Right lobe of liver (tissue), 6 donors: Measurements from ENCODE around the gene PDE6G. TPM values are rescaled to one million over a fixed set of nuclear protein-coding genes. Genes with fewer than 3 reads are reported as not detected.

ENCODE experiments used
- ATAC-seq, 4 donors: fragments of 200-7000 bp; cut with Tn5 transposase; one replicate each; pipeline ENCODE4 v1.9.1; 2020; ENCODE audit warnings: mild to moderate bottlenecking in 4 of 4, moderate library complexity in 4 of 4
- DNase-seq, 3 donors: peaks; one replicate each; pipeline ENCODE4 v3.0.0-alpha.2; 2020
- H3K27ac ChIP-seq, 3 donors: fragments of 200-600 bp; one replicate each; pipeline ENCODE4 v1.8.0; 2022
- H3K27me3 ChIP-seq, 2 donors: fragments of 200-600 bp; one replicate each; pipeline ENCODE4 v1.8.0; 2022
- H3K36me3 ChIP-seq, 4 donors: fragments of 200-600 bp; sonication (generic) in 1 of 4; one replicate each; pipeline versions ENCODE4 v1.5.1 to v1.8.0; 2017 to 2022; ENCODE audit warnings: control low read depth in 1 of 4
- H3K4me1 ChIP-seq, 4 donors: fragments of 200-600 bp; sonication (generic) in 1 of 4; one replicate each; pipeline versions ENCODE4 v1.5.1 to v1.8.0; 2017 to 2022; ENCODE audit warnings: control low read depth in 1 of 4
- H3K4me3 ChIP-seq, 3 donors: fragments of 200-600 bp; one replicate each; pipeline ENCODE4 v1.8.0; 2022
- H3K9me3 ChIP-seq, 4 donors: fragments of 200-600 bp; sonication (generic) in 1 of 4; one replicate each; pipeline versions ENCODE4 v1.5.1 to v1.8.0; 2017 to 2022; ENCODE audit warnings: control low read depth in 1 of 4
- POLR2A ChIP-seq: fragments of 450-650 bp; IDR thresholded peaks from one replicate; pipeline ENCODE4 v1.6.1; 2017; ENCODE audit warnings: antibody characterized with exemption, mild to moderate bottlenecking
- WGBS: methylation state at CpG from one replicate; pipeline ENCODE4 v1.1.6; 2018; ENCODE audit warnings: low coverage, low lambda C conversion rate; ENCODE audit not compliant: insufficient coverage; ENCODE audit errors: missing lambda C conversion rate; 5-methylcytosine and 5-hydroxymethylcytosine counted together
- intact Hi-C, 2 donors: fragments of 100-400 bp; cut with DNase I; formaldehyde crosslinking; loops; one replicate each; pipeline versions ENCODE4 v1.11.2 to v1.14.1; 2022
- long read RNA-seq: library from polyadenylated mRNA; unstranded; transcript quantifications from one replicate; pipeline ENCODE4 v2.0.0, GENCODE V29; 2019
- total RNA-seq, 6 experiments: library from RNA; depleted of rRNA in 2 of 6; stranded (reverse); fragments of >200 nt in 2 of 6; fragmentation: NEBNext Ultra II Directional in 3 of 6; extraction: Animal tissue kit (Norgen Biotek cat#: 25700) in 3 of 6; gene quantifications; one replicate each; pipeline versions ENCODE4 v1.1.0 to v1.2.4, GENCODE V29; 2016 to 2023
- TF ChIP-seq, protein P1 (sequence below), 4 donors: fragments of 200-600 bp in 3 of 4; fragments of 450-650 bp in 1 of 4; IDR thresholded peaks; one replicate each; pipeline versions ENCODE4 v1.5.1 to v1.8.0; 2016 to 2022; ENCODE audit warnings: antibody characterized with exemption in 4 of 4, mild to moderate bottlenecking in 2 of 4
- donor health status: DM: no; HTN: yes; CAD: no.
- donor health status: DM: no; HTN: no; CAD: no.
- donor health status: DM: no; HTN: no; CAD: no.
- donor health status: DM: no; HTN: yes; CAD: no.
- donor health status: DM: no; HTN: yes; CAD: no.

PDE6G gene
- under 1 TPM in 4 of 6 experiments, not detected in 2; 0.40 to 0.93 (median 0.68) TPM for total RNA-seq
- long read RNA-seq: 0 reads

DNA sequence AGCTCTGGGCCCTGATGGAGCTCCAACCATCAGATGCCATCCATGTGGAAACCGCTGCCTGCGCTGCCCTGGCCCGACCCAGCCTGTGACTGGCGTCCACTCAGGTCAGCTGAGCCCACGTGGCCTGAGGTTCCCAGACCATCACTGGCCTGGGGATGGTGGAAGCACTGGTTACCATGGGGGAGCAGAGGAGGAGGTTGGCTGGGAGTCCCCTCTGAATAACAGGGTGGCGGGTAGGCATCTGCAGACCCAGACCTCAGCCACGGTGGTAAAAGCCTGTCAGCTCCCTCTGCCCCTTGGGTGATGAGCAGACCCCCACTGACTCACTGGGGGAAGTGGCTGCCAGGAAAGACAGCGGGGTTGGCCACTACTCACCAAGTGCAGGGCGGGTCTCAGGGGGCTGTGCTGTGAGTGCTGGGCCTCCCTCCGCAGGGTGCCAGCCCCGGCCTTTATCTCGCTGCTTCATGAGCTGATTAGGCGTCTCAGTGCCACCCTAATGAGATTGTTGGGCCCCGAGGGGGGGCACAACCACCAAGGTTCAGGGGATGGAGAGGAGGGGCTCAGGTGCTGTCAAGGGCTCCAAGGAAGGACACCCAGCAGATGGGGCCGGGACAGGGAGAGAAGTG lies at the start of gene PDE6G:
Gene PDE6G (minus strand): TSS at position 425 of the 626 bp plus-strand sequence. CDS start 3,237 bp downstream, outside the sequence.
- no peaks in the 10 kb centered on the region for H3K9me3 ChIP-seq
- no peaks in the 10 kb centered on the region for H3K27me3 ChIP-seq
- H3K4me1 ChIP-seq: no peaks in the 10 kb centered on the region
- intact Hi-C loops: no loop called here
- DNase-seq (no peak), ATAC-seq (no peak)
- H3K27ac ChIP-seq: no peak within 1 kb of the TSS
- no peaks in the 10 kb centered on the region for H3K36me3 ChIP-seq
- no peak within 1 kb of the TSS for H3K4me3 ChIP-seq
- WGBS: no CpG with 5 or more reads among the region's 15 CpGs
- TF ChIP-seq, protein P1, sequence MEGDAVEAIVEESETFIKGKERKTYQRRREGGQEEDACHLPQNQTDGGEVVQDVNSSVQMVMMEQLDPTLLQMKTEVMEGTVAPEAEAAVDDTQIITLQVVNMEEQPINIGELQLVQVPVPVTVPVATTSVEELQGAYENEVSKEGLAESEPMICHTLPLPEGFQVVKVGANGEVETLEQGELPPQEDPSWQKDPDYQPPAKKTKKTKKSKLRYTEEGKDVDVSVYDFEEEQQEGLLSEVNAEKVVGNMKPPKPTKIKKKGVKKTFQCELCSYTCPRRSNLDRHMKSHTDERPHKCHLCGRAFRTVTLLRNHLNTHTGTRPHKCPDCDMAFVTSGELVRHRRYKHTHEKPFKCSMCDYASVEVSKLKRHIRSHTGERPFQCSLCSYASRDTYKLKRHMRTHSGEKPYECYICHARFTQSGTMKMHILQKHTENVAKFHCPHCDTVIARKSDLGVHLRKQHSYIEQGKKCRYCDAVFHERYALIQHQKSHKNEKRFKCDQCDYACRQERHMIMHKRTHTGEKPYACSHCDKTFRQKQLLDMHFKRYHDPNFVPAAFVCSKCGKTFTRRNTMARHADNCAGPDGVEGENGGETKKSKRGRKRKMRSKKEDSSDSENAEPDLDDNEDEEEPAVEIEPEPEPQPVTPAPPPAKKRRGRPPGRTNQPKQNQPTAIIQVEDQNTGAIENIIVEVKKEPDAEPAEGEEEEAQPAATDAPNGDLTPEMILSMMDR (IDR thresholded peaks at IDR 0.05): no peak
- TF ChIP-seq POLR2A: no peak

DNA sequence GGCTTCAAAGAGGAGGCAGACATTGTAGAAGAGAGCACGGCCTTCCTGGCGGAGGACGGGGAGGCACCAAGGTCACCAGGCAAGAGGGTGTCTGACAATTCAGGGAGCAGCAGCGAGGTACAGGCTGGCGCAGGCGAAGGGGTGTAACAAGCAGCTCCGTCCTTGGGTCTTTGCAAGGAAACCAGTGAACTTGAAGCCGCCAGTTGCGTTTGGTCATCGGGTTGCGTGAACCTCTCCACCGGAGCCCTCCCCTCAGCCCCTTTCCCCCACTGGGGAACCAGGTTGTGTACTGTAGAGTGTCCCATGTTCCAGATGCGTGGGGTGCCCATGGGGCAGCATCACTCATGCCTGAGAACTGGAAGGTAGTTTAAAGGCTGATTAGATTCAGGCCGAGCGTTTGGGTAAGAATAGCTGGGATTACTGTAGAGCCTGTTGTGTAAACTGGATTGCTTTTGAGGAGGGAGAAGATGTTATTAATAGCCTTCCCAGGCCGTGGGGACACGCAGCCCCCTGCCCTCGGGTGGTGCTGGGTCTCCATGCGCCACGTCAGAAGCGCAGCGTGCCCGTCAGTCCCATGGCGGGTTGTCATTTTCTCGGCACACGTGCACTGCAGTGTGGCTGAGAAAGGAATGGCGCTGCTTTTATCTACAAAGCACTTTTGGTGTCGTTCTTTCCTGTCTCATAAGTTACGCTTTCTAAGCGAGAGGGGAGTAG lies 49.3 kb upstream of the PDE6G start:
- intact Hi-C loops: loop anchor here in 1 of 2 donors (5.0 kb wide), 1 partner anchor 33 kb away; no protein-coding TSS in a partner anchor
- H3K36me3 ChIP-seq: peaks cover 0 to 47% (median 15%) of the 10 kb centered on the region in 4 donors
- ATAC-seq: no peak

DNA sequence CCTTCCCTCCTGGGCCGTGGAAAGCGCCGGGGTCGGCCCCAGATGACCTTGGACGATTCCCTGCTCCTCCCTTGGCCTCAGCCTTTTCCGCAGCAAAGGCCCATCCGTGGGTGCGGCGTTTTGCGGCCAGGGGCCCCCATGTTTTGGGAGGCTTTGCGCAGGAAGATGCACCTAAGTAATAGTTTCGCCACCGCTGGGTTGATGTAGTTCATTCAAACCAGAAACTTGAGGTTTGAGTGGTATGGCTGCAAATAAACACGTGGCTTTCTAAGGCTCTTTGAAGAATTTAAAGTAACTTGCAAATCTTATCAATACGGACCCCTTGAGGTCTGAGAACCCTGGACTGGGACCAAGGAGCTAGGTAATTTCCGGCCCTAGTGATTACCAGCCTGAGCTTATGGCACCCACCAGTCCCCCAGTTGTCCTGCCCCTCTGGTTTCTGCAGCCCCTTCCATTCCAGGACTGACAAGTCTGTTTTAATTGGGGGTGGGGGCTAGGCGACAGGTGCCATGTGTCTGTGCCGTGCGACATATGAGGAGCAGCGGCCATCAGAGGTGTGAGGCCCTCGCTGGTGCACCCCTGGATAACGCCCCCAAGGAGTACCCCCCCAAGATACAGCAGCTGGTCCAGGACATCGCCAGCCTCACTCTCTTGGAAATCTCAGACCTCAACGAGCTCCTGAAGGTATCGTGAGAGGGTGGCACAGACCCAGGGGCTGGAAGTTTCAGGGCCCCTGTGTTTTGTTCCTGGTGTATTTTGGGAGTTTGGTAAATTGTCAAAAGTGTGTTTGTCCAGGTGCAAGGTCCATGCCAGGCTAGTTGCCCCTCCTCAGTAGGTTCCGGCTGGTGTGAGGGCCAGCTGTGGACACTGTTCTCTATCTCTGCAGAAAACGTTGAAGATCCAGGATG lies 47.7 kb upstream of the PDE6G start:
- peak overlapping the region; percentile 95 to 100 (median 99) for H3K4me3 ChIP-seq
- H3K36me3 ChIP-seq: peaks cover 0 to 52% (median 15%) of the 10 kb centered on the region in 4 donors
- no peaks in the 10 kb centered on the region for H3K9me3 ChIP-seq
- intact Hi-C loops: no loop called here
- 7% methylated on average over 18 of the region's 27 CpGs for WGBS
- no peak for TF ChIP-seq POLR2A
- TF ChIP-seq, protein P1 (IDR thresholded peaks at IDR 0.05): no peak
- ATAC-seq (peak in 3 of 4 donors; percentile 13 to 34 (median 26)), DNase-seq (no peak)
- H3K4me1 ChIP-seq: peaks cover 0 to 28% (median 9%) of the 10 kb centered on the region in 4 donors
- H3K27ac ChIP-seq: peak overlapping the region; percentile 84 to 92 (median 91)
- H3K27me3 ChIP-seq: no peaks in the 10 kb centered on the region

More for the DNA sequence above, 49.3 kb upstream of the PDE6G start:
- TF ChIP-seq, protein P1 (IDR thresholded peaks at IDR 0.05): no peak
- TF ChIP-seq POLR2A: no peak
- Histone ChIP-seq H3K27me3 (no peaks in the 10 kb centered on the region), H3K27ac (no peak overlapping the region), H3K4me1 (peaks cover 0 to 36% (median 15%) of the 10 kb centered on the region in 4 donors), H3K4me3 (no peak overlapping the region), H3K9me3 (no peaks in the 10 kb centered on the region)
- DNase-seq: peak in 1 of 3 donors; percentile 44
- WGBS: 91% methylated on average over 17 of the region's 30 CpGs
